CD4-positive, alpha-beta memory T cell (primary cell): ENCODE measurements around the gene MYO9B. TPM values are rescaled to one million over a fixed set of nuclear protein-coding genes. Genes with fewer than 3 reads are reported as not detected.

Experiments
- CTCF ChIA-PET: fragments of 350-600 bp; sonication (Branson Sonifier 250); formaldehyde crosslinking; loops from one replicate; lab custom pipeline; 2021; ENCODE audit warnings: inconsistent platforms; ENCODE audit not compliant: partially characterized antibody; lab: Charles Lee
- POLR2A ChIA-PET: fragments of 350-600 bp; sonication (Branson Sonifier 250); formaldehyde crosslinking; loops from one replicate; lab custom pipeline; 2021; ENCODE audit not compliant: partially characterized antibody; lab: Charles Lee
- DNase-seq, 5 donors: peaks; one replicate each; pipeline versions ENCODE4 v3.0.0 to v3.0.0-alpha.2; 2020 to 2022; ENCODE audit warnings: mixed read lengths in 1 of 5
- H3K27ac ChIP-seq: one replicate; pipeline ENCODE4 v1.7.0; 2013; ENCODE audit warnings: low read depth, low read length
- H3K27me3 ChIP-seq: 2 replicates; pipeline ENCODE4 v1.7.0; 2013; ENCODE audit warnings: mild to moderate bottlenecking, low read length, moderate library complexity; ENCODE audit not compliant: insufficient read depth
- H3K36me3 ChIP-seq: 2 replicates; pipeline ENCODE4 v1.7.0; 2013; ENCODE audit warnings: mild to moderate bottlenecking, low read length, moderate library complexity; ENCODE audit not compliant: insufficient read depth
- H3K4me1 ChIP-seq: 2 replicates; pipeline ENCODE4 v1.7.0; 2013; ENCODE audit warnings: mild to moderate bottlenecking, low read length, moderate library complexity; ENCODE audit not compliant: insufficient read depth
- H3K4me3 ChIP-seq, 2 donors: one replicate each; pipeline ENCODE4 v1.7.0; 2013; ENCODE audit warnings: low read length in 2 of 2, mild to moderate bottlenecking in 1 of 2
- H3K9me3 ChIP-seq, 2 donors: one replicate each; pipeline ENCODE4 v1.7.0; 2013; ENCODE audit warnings: low read length in 2 of 2, control low read depth in 1 of 2; ENCODE audit not compliant: control insufficient read depth in 1 of 2
- H3K27ac Mint-ChIP-seq, 7 donors: one replicate each; pipeline ENCODE4 v1.8.0; 2020 to 2021; ENCODE audit warnings: mixed read lengths in 7 of 7, mild to moderate bottlenecking in 6 of 7, inconsistent platforms in 3 of 7, moderate library complexity in 3 of 7
- H3K27me3 Mint-ChIP-seq, 2 donors: one replicate each; pipeline ENCODE4 v1.8.0; 2020 to 2021; ENCODE audit warnings: mixed read lengths in 2 of 2
- H3K36me3 Mint-ChIP-seq, 2 donors: one replicate each; pipeline ENCODE4 v1.8.0; 2020 to 2021; ENCODE audit warnings: mixed read lengths in 2 of 2, inconsistent platforms in 1 of 2, mild to moderate bottlenecking in 1 of 2
- H3K4me1 Mint-ChIP-seq, 4 donors: one replicate each; pipeline ENCODE4 v1.8.0; 2020 to 2021; ENCODE audit warnings: mixed read lengths in 4 of 4, mild to moderate bottlenecking in 1 of 4
- H3K4me3 Mint-ChIP-seq, 8 donors: one replicate each; pipeline ENCODE4 v1.8.0; 2020 to 2021; ENCODE audit warnings: mixed read lengths in 8 of 8, mild to moderate bottlenecking in 7 of 8, moderate library complexity in 6 of 8, inconsistent platforms in 3 of 8
- H3K9me3 Mint-ChIP-seq, 8 donors: one replicate each; pipeline ENCODE4 v1.8.0; 2020 to 2021; ENCODE audit warnings: mixed read lengths in 8 of 8, mild to moderate bottlenecking in 5 of 8, inconsistent platforms in 3 of 8, moderate library complexity in 1 of 8
- intact Hi-C: fragments of 100-400 bp; cut with micrococcal nuclease; formaldehyde crosslinking; loops from one replicate; pipeline ENCODE4 v1.15.1; 2023
- polyA plus RNA-seq, 2 donors: library from polyadenylated mRNA; unstranded; fragments of 300-500 nt; fragmentation: Illumina TruSeq; gene quantifications; one replicate each; pipeline ENCODE4 v1.2.3, GENCODE V29; 2021
- total RNA-seq, 2 experiments: library from RNA; stranded (reverse); gene quantifications; one replicate each; pipeline ENCODE4 v1.2.3, GENCODE V29; 2021

Gene MYO9B
- total and polyA plus RNA-seq, 4 experiments from 2014 or later, result 1.3 to 181 (median 101) TPM

DNA sequence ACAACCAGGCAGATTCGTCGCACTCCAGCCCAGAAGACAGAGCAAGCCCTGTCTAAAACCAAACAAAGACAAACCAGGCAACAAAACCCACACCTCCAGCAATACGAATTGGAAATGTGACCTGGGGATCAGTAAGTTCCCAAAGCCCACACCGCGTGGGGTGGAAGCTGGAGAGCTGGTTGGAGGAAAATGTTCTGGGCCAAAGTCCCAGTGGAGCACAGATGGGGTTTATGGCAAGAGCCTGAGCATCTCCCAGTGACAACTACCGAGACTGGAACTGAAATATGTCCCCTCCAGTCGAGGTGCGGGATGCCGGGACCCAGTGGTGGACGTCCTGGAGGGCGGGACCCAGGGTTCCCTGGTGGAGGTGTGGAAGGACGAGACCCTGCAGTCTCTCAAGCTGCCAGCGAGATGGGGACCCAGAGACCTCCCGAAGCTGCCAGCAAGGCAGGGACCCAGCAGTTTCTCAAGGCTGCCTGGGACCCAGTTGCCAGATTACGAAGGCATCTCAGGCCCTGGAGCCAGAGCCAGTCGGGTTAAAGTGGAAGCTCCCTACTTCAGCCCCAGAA, 26.6 kb upstream of the MYO9B start:
- no peak overlapping the region for H3K4me3 ChIP-seq
- H3K36me3 ChIP-seq, result peaks cover 34% of the 10 kb centered on the region
- H3K27me3 ChIP-seq, result no peaks in the 10 kb centered on the region
- H3K4me1 ChIP-seq, result no peaks in the 10 kb centered on the region
- Mint-ChIP-seq H3K4me1 (no peaks in the 10 kb centered on the region), H3K4me3 (no peak overlapping the region), H3K27ac (no peak overlapping the region), H3K27me3 (no peaks in the 10 kb centered on the region), H3K9me3 (no peaks in the 10 kb centered on the region), H3K36me3 (peaks cover 31 to 42% of the 10 kb centered on the region in 2 donors)
- no peak for DNase-seq
- ChIA-PET POLR2A (interaction anchor here (0.7 kb wide), 1 partner anchor 421 kb away, joined by 3 read pairs; the partner anchor contains the start of gene MED26), CTCF (no interaction called here)
- H3K27ac ChIP-seq, result no peak overlapping the region
- intact Hi-C loops, result no loop called here
- H3K9me3 ChIP-seq, result no peaks in the 10 kb centered on the region

DNA sequence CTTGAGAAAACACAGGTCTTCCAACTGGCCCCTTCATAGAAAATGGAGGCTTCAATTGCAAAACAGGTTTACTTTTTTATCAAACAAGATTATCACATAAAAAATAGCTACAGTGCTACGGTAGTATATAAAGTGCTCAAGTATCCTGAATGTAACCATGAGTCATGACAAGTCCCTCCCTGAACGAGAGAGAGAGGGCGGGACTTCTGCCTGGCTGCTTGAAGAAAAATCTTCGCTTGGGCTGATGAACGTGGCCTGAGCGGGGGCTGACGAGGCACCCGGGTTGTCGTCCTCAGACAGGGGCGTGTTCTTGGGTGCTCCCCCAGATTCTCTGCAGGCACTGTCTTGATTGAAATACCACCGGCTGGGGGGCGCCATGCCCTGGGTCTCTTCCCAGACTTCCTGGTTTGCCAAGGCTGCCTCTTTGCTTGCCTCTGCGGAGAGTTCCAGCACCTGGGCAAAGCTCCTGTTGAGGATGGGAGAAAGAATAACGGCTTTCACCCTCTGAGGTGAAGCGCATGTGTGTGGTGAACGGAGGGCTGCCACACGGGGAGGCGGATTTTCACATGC, 25.8 kb upstream of the MYO9B start:
- Mint-ChIP-seq H3K4me3 (no peak overlapping the region), H3K9me3 (no peaks in the 10 kb centered on the region), H3K27ac (no peak overlapping the region), H3K4me1 (no peaks in the 10 kb centered on the region), H3K27me3 (no peaks in the 10 kb centered on the region), H3K36me3 (peaks cover 33 to 46% of the 10 kb centered on the region in 2 donors)
- no peaks in the 10 kb centered on the region for H3K27me3 ChIP-seq
- DNase-seq, result no peak
- no peaks in the 10 kb centered on the region for H3K4me1 ChIP-seq
- intact Hi-C loops, result no loop called here
- POLR2A ChIA-PET, result interaction anchor here (0.7 kb wide), 1 partner anchor 422 kb away, joined by 3 read pairs; the partner anchor contains the start of gene MED26
- peaks cover 37% of the 10 kb centered on the region for H3K36me3 ChIP-seq
- CTCF ChIA-PET, result no interaction called here
- no peak overlapping the region for H3K27ac ChIP-seq
- H3K9me3 ChIP-seq, result no peaks in the 10 kb centered on the region
- H3K4me3 ChIP-seq, result no peak overlapping the region

DNA sequence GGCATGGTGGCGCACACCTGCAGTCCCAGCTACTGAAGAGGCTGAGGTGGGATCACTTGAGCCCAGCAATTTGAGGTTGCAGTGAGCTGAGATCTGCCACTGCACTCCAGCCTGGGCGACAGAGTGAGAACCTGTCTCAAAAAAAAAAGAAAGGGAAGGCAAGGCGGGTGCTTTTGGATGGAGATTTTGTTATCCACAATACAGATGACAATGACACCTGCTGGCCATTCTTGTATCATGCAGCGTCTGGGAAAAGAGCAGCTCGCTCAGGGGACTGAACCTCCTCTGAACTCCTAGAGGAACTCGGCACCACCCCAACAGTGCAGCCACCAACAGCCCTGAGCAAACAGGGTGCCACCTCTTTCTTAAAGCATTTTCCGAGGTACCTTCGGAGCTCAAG, 23.1 kb upstream of the MYO9B start:
- ChIA-PET CTCF (interaction anchor here (0.6 to 2.2 kb wide), 9 partner anchors 11 to 535 kb away, joined by 3 to 45 read pairs (median 3); no protein-coding TSS in a partner anchor), POLR2A (interaction anchor here (0.7 kb wide), 1 partner anchor 273 kb away, joined by 3 read pairs; no protein-coding TSS in a partner anchor)
- H3K9me3 ChIP-seq, result no peaks in the 10 kb centered on the region
- no peak overlapping the region for H3K27ac ChIP-seq
- peak in 4 of 5 donors; percentile 22 to 42 (median 35) for DNase-seq
- no peaks in the 10 kb centered on the region for H3K27me3 ChIP-seq
- Mint-ChIP-seq H3K36me3 (peaks cover 45 to 62% of the 10 kb centered on the region in 2 donors), H3K4me1 (no peaks in the 10 kb centered on the region), H3K27me3 (no peaks in the 10 kb centered on the region), H3K9me3 (no peaks in the 10 kb centered on the region), H3K27ac (peak overlapping the region in 2 of 7 donors; percentile 29 to 46), H3K4me3 (no peak overlapping the region)
- peaks cover 44% of the 10 kb centered on the region for H3K36me3 ChIP-seq
- no peak overlapping the region for H3K4me3 ChIP-seq
- no peaks in the 10 kb centered on the region for H3K4me1 ChIP-seq
- intact Hi-C loops, result loop anchor here (2.0 kb wide), 1 partner anchor 274 kb away; no protein-coding TSS in a partner anchor

DNA sequence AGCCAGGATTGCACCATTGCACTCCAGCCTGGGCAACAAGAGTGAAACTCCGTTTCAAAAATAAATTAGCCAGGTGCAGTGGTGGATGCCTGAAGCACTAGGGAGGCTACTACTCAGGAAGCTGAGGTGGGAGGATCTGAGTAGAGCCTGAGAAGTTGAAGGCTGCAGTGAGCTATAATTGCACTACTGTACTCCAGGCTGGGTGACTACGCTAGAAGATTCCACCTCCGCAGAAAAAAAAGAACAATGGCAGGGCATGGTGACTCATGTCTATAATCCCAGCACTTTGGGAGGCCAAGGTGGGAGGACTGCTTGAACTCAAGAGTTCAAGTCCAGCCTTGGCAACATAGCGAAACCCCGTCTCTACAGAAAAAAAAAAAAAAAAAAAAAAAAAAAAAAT, 20.8 kb upstream of the MYO9B start:
- POLR2A ChIA-PET, result no interaction called here
- intact Hi-C loops, result no loop called here
- H3K9me3 ChIP-seq, result no peaks in the 10 kb centered on the region

DNA sequence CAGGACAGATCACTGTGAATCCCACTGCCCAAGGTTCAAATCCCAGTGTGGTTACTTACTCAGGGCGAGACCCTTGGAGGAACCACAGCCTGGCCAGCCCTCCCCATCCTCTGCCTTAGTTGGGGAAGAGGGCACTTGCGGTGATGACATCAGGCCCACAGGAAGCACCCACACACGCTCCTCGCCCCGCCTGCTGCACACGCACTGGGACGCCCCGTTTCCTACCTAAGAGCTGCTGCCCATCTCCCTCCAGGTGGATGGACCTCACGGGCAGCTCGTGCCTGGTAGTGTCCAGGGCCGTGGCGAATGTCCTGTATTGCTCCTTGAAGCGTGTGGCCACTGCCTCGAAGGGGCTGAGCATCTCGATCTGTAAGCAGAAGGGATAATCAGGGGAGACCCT, 19.9 kb upstream of the MYO9B start:
- Mint-ChIP-seq H3K4me3 (no peak overlapping the region), H3K4me1 (no peaks in the 10 kb centered on the region), H3K27me3 (no peaks in the 10 kb centered on the region), H3K9me3 (no peaks in the 10 kb centered on the region), H3K27ac (no peak overlapping the region), H3K36me3 (peaks cover 57 to 69% of the 10 kb centered on the region in 2 donors)
- intact Hi-C loops, result no loop called here
- ChIA-PET POLR2A (no interaction called here), CTCF (interaction anchor here (1.0 kb wide), 1 partner anchor 283 kb away, joined by 5 read pairs; no protein-coding TSS in a partner anchor)
- no peak for DNase-seq
- Histone ChIP-seq H3K27me3 (no peaks in the 10 kb centered on the region), H3K36me3 (peaks cover 51% of the 10 kb centered on the region), H3K27ac (no peak overlapping the region), H3K9me3 (no peaks in the 10 kb centered on the region), H3K4me3 (no peak overlapping the region), H3K4me1 (no peaks in the 10 kb centered on the region)

More for the DNA sequence above, 20.8 kb upstream of the MYO9B start:
- CTCF ChIA-PET, result interaction anchor here (1.3 kb wide), 1 partner anchor 283 kb away, joined by 3 read pairs; no protein-coding TSS in a partner anchor
- no peaks in the 10 kb centered on the region for H3K27me3 Mint-ChIP-seq
- Histone ChIP-seq H3K4me1 (no peaks in the 10 kb centered on the region), H3K36me3 (peaks cover 56% of the 10 kb centered on the region), H3K27ac (no peak overlapping the region), H3K4me3 (no peak overlapping the region), H3K27me3 (no peaks in the 10 kb centered on the region)
- H3K36me3 Mint-ChIP-seq, result peaks cover 56 to 71% of the 10 kb centered on the region in 2 donors
- DNase-seq, result no peak
- H3K4me1 Mint-ChIP-seq, result no peaks in the 10 kb centered on the region
- H3K27ac Mint-ChIP-seq, result no peak overlapping the region
- H3K4me3 Mint-ChIP-seq, result no peak overlapping the region
- H3K9me3 Mint-ChIP-seq, result no peaks in the 10 kb centered on the region

DNA sequence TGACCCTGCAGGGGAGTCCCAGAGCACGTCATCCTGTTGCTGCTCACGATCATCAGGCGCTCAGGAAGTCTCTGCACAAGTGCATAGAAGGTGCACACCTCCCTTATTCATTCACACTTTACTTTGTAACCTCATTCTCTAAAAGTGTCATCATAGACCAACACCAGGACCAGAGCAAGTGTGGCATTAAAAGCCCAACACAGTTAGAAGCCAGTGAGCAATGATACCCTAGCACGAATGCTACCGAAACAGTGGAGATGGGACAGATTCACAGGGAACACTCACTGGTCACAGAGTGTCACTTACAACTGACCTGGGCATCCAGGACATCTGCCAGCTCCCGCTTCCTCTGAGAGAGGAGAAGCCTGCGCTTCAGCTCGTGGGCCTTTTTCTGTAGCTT, 17.3 kb upstream of the MYO9B start:
- peaks cover 1 to 6% (median 3%) of the 10 kb centered on the region in 4 donors for H3K4me1 Mint-ChIP-seq

DNA sequence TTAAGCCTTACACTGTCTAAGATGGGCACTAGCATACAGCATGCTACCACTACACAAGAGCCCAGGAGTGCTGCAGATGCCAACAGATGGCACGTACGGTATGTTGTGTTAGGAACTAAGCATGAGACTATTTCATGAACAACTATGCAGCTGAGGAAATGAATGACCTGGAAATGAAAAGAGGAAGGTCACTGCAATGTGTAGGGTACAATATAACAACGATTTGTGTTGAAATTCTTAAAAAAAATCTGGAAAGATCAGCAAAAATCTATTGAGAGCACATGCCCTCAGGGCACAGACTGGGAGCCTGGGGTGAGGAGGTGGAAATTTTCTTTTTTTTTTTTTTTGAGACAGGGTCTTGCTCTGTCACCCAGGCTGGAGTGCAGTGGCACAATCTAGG, 14.8 kb upstream of the MYO9B start:
- Histone ChIP-seq H3K9me3 (no peaks in the 10 kb centered on the region), H3K4me1 (peaks cover 20% of the 10 kb centered on the region), H3K27ac (no peak overlapping the region), H3K4me3 (no peak overlapping the region), H3K36me3 (peaks cover 26% of the 10 kb centered on the region), H3K27me3 (no peaks in the 10 kb centered on the region)
- Mint-ChIP-seq H3K36me3 (peaks cover 47 to 52% of the 10 kb centered on the region in 2 donors), H3K27ac (no peak overlapping the region), H3K4me1 (peaks cover 16 to 29% (median 21%) of the 10 kb centered on the region in 4 donors), H3K4me3 (no peak overlapping the region), H3K27me3 (no peaks in the 10 kb centered on the region), H3K9me3 (peaks cover 0 to 2% (median 0%) of the 10 kb centered on the region in 8 donors)
- intact Hi-C loops, result no loop called here
- ChIA-PET CTCF (no interaction called here), POLR2A (no interaction called here)
- DNase-seq, result no peak

More for the DNA sequence above, 17.3 kb upstream of the MYO9B start:
- H3K36me3 Mint-ChIP-seq, result peaks cover 49 to 60% of the 10 kb centered on the region in 2 donors
- no peaks in the 10 kb centered on the region for H3K27me3 ChIP-seq
- no peak overlapping the region for H3K27ac ChIP-seq
- no peak overlapping the region for H3K4me3 Mint-ChIP-seq
- no peak overlapping the region for H3K27ac Mint-ChIP-seq
- H3K9me3 Mint-ChIP-seq, result peaks cover 0 to 2% (median 0%) of the 10 kb centered on the region in 8 donors
- CTCF ChIA-PET, result interaction anchor here (1.2 kb wide), 1 partner anchor 9 kb away, joined by 3 read pairs; no protein-coding TSS in a partner anchor
- H3K27me3 Mint-ChIP-seq, result no peaks in the 10 kb centered on the region
- no peaks in the 10 kb centered on the region for H3K4me1 ChIP-seq
- DNase-seq, result no peak
- no peaks in the 10 kb centered on the region for H3K9me3 ChIP-seq
- POLR2A ChIA-PET, result no interaction called here
- peaks cover 38% of the 10 kb centered on the region for H3K36me3 ChIP-seq
- no peak overlapping the region for H3K4me3 ChIP-seq
- intact Hi-C loops, result no loop called here
